ENCODE results near the gene GOLGA6L6. TPM values are rescaled to one million over a fixed set of nuclear protein-coding genes. Genes with fewer than 3 reads are reported as not detected.
"Not testable (repeated sequence)": the region's sequence is repeated elsewhere in the genome, so short reads cannot be mapped to it uniquely, and the experiment has no call there.

GOLGA6L6 gene
- total RNA-seq, 3 donors from 2014 or later, result not detected

- DNase-seq (ENCODE audit: low spot score in 2 of 2); H3K27ac ChIP-seq; H3K27me3 ChIP-seq; H3K4me1 ChIP-seq; H3K36me3 ChIP-seq; intact Hi-C loops (cut with DNase I; ENCODE audit: low total_unique reads); H3K4me3 ChIP-seq; H3K9me3 ChIP-seq: not testable (repeated sequence)
These were observed 49.0 kb downstream of the GOLGA6L6 start for GRCh38 chr15:20492598-20492997.

- H3K4me1 ChIP-seq; H3K4me3 ChIP-seq; H3K36me3 ChIP-seq; intact Hi-C loops (cut with DNase I; ENCODE audit: low total_unique reads); DNase-seq (ENCODE audit: low spot score in 2 of 2); H3K27ac ChIP-seq; H3K9me3 ChIP-seq; H3K27me3 ChIP-seq: not testable (repeated sequence)
These were observed 52.3 kb downstream of the GOLGA6L6 start for GRCh38 chr15:20489320-20489719.
